Measurements from ENCODE around the gene KLHL29.

GRCh38 chr2:23522726-23523372 lies 137.9 kb downstream of the KLHL29 start:
- TF ChIP-seq REST (IDR thresholded peaks at IDR 0.05; ENCODE audit: low read depth, low read length) (no peak), CTCF (IDR thresholded peaks at IDR 0.05 in 2 of 3, conservative IDR thresholded peaks at IDR 0.05 in 1 of 3; ENCODE audit: control insufficient read depth in 2 of 3, extremely low read depth in 1 of 3, insufficient read depth in 1 of 3, low read depth in 3 of 3, low read length in 3 of 3) (no peak)
